HS-27A (cell line): ENCODE data around the gene SLC9A9.

Source experiments
- DNase-seq: peaks from one replicate; pipeline ENCODE4 v3.0.0-alpha.2; 2012; ENCODE audit warnings: low read depth, missing footprints

SLC9A9 gene

GRCh38 chr3:143506190-143506589, 342.1 kb downstream of the SLC9A9 start:
- DNase-seq, result no peak

- DNase-seq, result no peak
Measured at GRCh38 chr3:143503325-143503885, 344.9 kb downstream of the SLC9A9 start.

- no peak for DNase-seq
Measured at GRCh38 chr3:143502081-143502480, 346.2 kb downstream of the SLC9A9 start.

GRCh38 chr3:143497382-143497781, 350.9 kb downstream of the SLC9A9 start:
- DNase-seq, result no peak

GRCh38 chr3:143496191-143496590, 352.1 kb downstream of the SLC9A9 start:
- no peak for DNase-seq

GRCh38 chr3:143495527-143495926, 352.7 kb downstream of the SLC9A9 start:
- no peak for DNase-seq

GRCh38 chr3:143486611-143487010, 361.7 kb downstream of the SLC9A9 start:
- DNase-seq, result no peak

GRCh38 chr3:143484846-143485512, 363.3 kb downstream of the SLC9A9 start:
- no peak for DNase-seq

DNA sequence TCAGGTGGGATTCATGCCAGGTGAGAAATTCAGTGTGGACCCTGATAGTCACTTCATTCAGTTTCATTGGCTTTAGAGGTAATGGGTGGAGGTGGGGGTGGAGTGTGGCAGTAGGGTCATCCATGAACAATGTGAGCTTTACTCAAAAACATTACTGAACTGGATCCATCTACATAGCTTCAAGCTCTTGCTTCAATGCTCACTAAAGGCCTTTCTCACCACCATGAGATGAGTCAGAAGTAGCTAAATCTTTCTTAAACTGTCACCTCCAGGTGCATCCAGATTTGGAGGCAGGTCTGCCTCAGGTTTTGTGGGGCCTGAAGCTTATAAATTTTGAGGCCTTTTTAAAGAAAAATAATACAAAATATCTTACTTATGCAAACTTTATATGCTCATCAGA, 365.1 kb downstream of the SLC9A9 start:
- no peak for DNase-seq

- no peak for DNase-seq
Measured at GRCh38 chr3:143482106-143483088, 365.9 kb downstream of the SLC9A9 start.

DNA sequence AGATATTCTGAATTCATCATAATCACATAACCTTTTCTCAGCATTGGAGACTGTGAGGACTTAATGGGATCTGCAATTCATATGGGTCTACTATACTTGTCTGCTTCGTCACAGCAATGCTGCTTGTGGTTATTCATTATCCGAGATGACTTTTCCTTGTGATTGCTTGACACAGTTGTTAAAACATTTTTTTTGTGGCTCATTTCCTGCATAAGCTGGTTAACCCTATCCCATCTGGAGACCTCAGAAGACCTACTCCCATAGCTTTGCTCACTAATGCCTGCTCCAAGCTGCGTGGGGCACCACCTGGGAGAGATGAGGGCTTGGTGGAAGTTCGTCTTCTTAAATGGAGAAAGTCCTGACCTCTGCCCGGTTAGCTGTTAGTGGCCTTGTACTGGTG, 367.9 kb downstream of the SLC9A9 start:
- DNase-seq, result no peak

DNA sequence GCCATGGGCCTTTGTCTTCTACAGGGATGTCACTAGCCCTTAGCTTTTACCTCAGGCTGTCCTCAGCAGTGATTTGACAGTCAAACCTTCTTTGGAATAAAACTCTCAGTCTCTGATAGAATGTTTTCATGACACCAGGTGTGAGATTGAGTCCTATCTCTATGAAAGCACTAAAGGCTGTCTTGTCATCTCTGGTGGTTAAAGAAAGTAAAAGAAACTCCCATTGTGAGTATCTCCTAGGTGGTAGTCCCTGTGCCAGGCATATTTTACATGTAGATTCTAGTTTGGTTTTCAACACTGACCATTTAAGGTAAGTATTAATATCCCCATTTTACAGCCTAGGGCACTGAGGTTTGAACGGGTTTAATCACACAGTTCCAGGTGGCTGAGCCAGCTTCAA, 368.5 kb downstream of the SLC9A9 start:
- DNase-seq, result no peak

DNA sequence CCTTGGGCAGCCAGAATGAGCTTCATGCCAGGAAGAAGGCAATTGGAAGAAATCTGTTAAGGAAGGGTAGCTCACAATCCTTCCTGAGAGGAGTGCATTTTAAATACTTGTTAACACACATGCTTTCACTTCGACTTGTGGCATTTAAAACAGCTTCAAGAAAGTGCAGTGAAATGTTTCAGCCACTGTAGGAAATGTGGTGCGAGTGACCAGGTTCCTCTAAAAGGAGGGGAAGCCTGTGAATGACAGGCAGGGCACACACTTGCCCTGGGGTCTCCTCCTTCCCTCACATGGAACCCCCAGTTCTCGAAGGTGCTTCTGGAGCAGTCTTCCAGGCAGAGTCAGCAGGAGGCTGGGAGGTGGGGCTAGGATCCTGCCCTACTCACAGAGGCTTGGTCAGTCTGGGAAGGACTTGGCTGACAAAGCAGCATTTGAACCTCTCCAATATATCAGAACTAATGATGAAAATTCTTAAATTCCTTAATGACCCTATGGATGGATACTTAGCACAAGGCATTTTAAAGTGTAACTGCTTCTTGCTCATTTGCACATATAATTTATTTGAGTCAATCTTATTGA, 370.1 kb downstream of the SLC9A9 start:
- no peak for DNase-seq

DNA sequence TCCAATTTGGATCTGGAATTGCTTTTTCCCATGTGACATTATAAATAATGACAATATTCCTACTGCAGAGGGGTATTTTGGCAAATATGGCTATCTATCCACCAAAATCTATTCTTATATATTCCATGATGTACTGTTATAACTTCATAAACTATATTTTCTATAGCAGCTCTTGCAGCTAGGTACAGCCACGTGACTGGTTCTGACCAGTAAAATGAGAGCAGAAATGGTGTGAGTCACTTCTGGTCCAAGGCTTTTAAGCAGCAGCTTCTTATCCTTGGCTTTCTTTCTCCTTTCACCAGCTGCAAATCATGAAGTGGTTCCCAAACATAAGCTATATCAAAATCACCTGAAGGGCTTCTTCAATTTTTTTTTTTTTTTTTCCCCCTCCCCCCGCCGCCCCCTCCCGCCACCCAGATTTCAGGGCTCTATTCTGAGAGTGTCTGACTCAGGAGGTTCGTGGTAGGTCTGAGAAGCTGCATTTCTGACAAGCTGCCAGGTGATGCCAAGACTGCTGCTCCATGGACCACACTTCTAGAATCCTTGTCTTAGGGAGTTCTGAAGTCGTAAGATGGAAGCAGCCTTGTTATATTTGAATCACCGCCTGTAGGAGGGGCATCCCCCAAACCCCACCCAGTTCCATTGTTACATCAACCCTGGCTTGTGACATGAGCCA, 371.2 kb downstream of the SLC9A9 start:
- DNase-seq, result no peak

- no peak for DNase-seq
Measured at GRCh38 chr3:143475981-143476380, 372.3 kb downstream of the SLC9A9 start.

GRCh38 chr3:143472731-143473523, 375.3 kb downstream of the SLC9A9 start:
- no peak for DNase-seq

DNA sequence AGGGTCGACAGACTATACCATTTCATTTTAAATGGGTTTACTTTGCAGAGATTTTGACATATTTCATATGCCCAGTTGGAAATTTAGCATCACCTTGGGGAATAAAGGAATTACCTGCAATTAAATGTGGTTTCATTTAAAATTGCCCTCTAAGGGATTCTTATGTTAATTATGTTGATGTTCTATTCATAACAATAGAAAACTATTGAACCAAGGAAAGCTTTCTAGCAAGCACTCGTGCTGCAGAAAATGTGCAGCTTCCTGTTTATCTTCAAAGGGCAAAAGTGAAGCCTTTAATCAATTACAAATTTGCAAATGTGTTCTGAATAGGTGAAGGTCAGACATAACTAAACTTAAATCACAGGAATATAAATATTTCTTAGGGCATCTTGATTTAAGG, 376.6 kb downstream of the SLC9A9 start:
- no peak for DNase-seq

DNA sequence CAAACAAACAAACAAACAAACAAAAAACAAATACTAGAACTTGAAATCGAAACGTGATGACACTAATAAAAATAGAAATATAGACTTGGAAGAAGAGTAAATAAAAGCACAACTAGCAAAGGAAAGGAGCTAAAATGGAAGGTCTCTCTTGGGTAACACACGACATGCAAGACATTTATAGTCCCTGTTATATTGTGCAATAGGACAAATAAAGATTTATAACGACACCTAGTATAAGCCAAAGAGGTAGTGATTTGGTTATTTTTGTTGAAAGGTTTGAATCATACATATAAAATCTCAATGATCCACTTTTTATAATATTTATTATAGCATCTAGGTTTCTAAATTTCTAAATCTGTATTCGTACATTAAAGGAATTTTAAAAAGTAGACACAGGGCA, 379.1 kb downstream of the SLC9A9 start:
- DNase-seq, result no peak

GRCh38 chr3:143465666-143466065, 382.6 kb downstream of the SLC9A9 start:
- DNase-seq, result no peak

DNA sequence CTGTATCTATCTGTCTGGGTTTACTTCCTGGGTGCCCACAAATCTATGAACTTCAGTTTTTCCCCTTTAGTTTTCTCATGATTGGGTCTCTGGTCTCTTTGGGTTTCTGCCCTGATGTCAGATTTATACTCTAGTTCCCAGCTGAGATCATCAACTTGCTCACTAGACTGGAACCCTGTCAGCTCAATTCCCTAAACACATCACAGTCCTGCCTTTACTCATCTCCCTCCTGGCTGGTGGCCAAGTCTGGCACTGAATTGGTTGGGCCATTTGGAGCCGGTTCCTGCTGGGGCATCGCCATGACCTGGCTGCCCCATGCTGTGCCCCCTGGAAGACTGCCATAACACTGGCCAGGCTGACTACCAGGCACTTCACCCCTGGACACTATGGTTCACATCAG, 383.4 kb downstream of the SLC9A9 start:
- DNase-seq, result peak; percentile 31

GRCh38 chr3:143455480-143455879, 392.8 kb downstream of the SLC9A9 start:
- no peak for DNase-seq
